NCI-H2029 (cell line): ENCODE data around the gene HOXA11.

Source experiments
- DNase-seq: peaks from one replicate; lab custom pipeline; 2025; lab: John Stamatoyannopoulos, UW

The HOXA11 gene

GRCh38 chr7:27147199-27148030 lies 37.6 kb downstream of the HOXA11 start, which contains the start of gene HOXA6:
Gene HOXA6 (minus strand): TSS chr7:27147774. CDS start chr7:27147749, 25 bp downstream.
- no peak for DNase-seq

GRCh38 chr7:27146491-27147198 lies 38.4 kb downstream of the HOXA11 start:
- no peak for DNase-seq

GRCh38 chr7:27145914-27146412 lies 39.1 kb downstream of the HOXA11 start:
- DNase-seq, result no peak

GRCh38 chr7:27145165-27145913 lies 39.7 kb downstream of the HOXA11 start:
- DNase-seq, result no peak

GRCh38 chr7:27144781-27145164 lies 40.3 kb downstream of the HOXA11 start:
- no peak for DNase-seq

GRCh38 chr7:27143950-27144780 lies 40.9 kb downstream of the HOXA11 start:
- no peak for DNase-seq

GRCh38 chr7:27143023-27143949 lies 41.7 kb downstream of the HOXA11 start, which contains the start of gene HOXA5:
Gene HOXA5 (minus strand): TSS chr7:27143681. CDS start chr7:27143607, 74 bp downstream.
- no peak for DNase-seq

- DNase-seq, result no peak
These were observed 42.4 kb downstream of the HOXA11 start for GRCh38 chr7:27142580-27143022.

GRCh38 chr7:27141923-27142579 lies 43.0 kb downstream of the HOXA11 start:
- no peak for DNase-seq

GRCh38 chr7:27141137-27141922 lies 43.7 kb downstream of the HOXA11 start:
- no peak for DNase-seq

- DNase-seq, result no peak
These were observed 44.7 kb downstream of the HOXA11 start for GRCh38 chr7:27140126-27140857.

GRCh38 chr7:27139334-27140125 lies 45.5 kb downstream of the HOXA11 start:
- no peak for DNase-seq

GRCh38 chr7:27138985-27139333 lies 46.1 kb downstream of the HOXA11 start:
- DNase-seq, result no peak

GRCh38 chr7:27138472-27138871 lies 46.6 kb downstream of the HOXA11 start:
- no peak for DNase-seq

GRCh38 chr7:27137640-27138315 lies 47.3 kb downstream of the HOXA11 start:
- no peak for DNase-seq

- DNase-seq, result no peak
These were observed 50.6 kb downstream of the HOXA11 start for GRCh38 chr7:27134392-27134791.
